DMS79 (cell line): Measurements from ENCODE around the gene DNAH8.

Experiments
- DNase-seq: peaks from one replicate; lab custom pipeline; 2025; lab: John Stamatoyannopoulos, UW

DNAH8 gene

GRCh38 chr6:38796850-38797249 is 81.7 kb downstream of the DNAH8 start:
- DNase-seq, result no peak

GRCh38 chr6:38797391-38797790 is 82.3 kb downstream of the DNAH8 start:
- DNase-seq, result no peak

- DNase-seq, result no peak
These were observed 84.5 kb downstream of the DNAH8 start for GRCh38 chr6:38799529-38800184.

GRCh38 chr6:38801305-38801704 is 86.2 kb downstream of the DNAH8 start:
- DNase-seq, result no peak

- no peak for DNase-seq
These were observed 87.4 kb downstream of the DNAH8 start for GRCh38 chr6:38802497-38802896.

GRCh38 chr6:38803129-38803528 is 88.0 kb downstream of the DNAH8 start:
- DNase-seq, result no peak

GRCh38 chr6:38804358-38804757 is 89.2 kb downstream of the DNAH8 start:
- DNase-seq, result no peak

- DNase-seq, result no peak
These were observed 90.1 kb downstream of the DNAH8 start for GRCh38 chr6:38805127-38805655.

- DNase-seq, result no peak
These were observed 90.6 kb downstream of the DNAH8 start for GRCh38 chr6:38805692-38806091.

GRCh38 chr6:38806271-38806670 is 91.2 kb downstream of the DNAH8 start:
- DNase-seq, result peak; percentile 82

GRCh38 chr6:38806833-38807232 is 91.7 kb downstream of the DNAH8 start:
- DNase-seq, result no peak

GRCh38 chr6:38808039-38808438 is 92.9 kb downstream of the DNAH8 start:
- DNase-seq, result no peak

GRCh38 chr6:38813041-38813823 is 98.1 kb downstream of the DNAH8 start:
- DNase-seq, result no peak

- no peak for DNase-seq
These were observed 99.7 kb downstream of the DNAH8 start for GRCh38 chr6:38814761-38815160.

GRCh38 chr6:38815250-38815649 is 100.1 kb downstream of the DNAH8 start:
- DNase-seq, result no peak

GRCh38 chr6:38818691-38819090 is 103.6 kb downstream of the DNAH8 start:
- DNase-seq, result no peak

- no peak for DNase-seq
These were observed 107.9 kb downstream of the DNAH8 start for GRCh38 chr6:38822963-38823362.

GRCh38 chr6:38824243-38824894 is 109.3 kb downstream of the DNAH8 start:
- peak; percentile 55 for DNase-seq

GRCh38 chr6:38827024-38827423 is 111.9 kb downstream of the DNAH8 start:
- DNase-seq, result no peak

- no peak for DNase-seq
These were observed 116.8 kb downstream of the DNAH8 start for GRCh38 chr6:38831865-38832264.

- DNase-seq, result no peak
These were observed 118.2 kb downstream of the DNAH8 start for GRCh38 chr6:38833320-38833719.

GRCh38 chr6:38836585-38836984 is 121.5 kb downstream of the DNAH8 start:
- DNase-seq, result no peak

- no peak for DNase-seq
These were observed 122.0 kb downstream of the DNAH8 start for GRCh38 chr6:38837101-38837500.
